Measurements from ENCODE around the gene ITPK1.
"Not testable (repeated sequence)": the region's sequence is repeated elsewhere in the genome, so short reads cannot be mapped to it uniquely, and the experiment has no call there.

Gene ITPK1

DNA sequence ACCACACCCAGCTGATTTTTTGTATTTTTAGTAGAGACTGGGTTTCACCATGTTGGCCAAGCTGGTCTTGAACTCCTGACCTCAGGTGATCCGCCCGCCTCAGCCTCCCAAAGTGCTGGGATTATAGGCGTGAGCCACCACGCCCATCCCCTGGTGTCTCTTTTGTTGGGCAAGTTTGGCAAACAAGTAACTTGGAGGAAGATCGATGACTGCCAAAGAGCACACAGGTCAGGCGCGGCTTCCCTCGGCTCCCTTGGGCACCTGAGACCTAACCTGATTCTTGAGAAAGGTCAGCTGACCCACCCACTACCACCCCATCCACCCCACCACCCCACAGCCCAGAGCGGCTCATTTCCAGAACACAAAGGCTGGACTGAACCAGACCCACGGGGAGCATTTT, 9.9 kb downstream of the ITPK1 start:
- not testable (repeated sequence) for DNase-seq (ENCODE audit: insufficient read length, low spot score); FAIRE-seq

DNA sequence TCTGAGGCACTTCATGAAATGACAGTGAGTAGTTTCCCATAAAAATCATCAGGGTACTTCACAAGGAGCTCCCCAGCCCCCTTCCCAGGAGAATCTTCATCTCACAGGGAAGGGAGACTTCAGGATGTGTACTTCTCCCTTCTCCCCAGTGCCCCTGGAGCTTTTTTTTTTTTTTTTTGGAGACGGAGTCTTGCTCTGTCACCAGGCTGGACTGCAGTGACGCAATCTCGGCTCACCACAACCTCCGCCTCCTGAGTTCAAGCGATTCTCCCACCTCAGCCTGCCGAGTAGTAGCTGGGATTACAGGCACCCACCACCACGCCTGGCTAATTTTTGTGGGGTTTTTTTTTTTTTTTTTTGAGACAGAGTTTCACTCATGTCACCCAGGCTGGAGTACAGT, 10.4 kb downstream of the ITPK1 start:
- no peak for DNase-seq (ENCODE audit: insufficient read length, low spot score)
- no peak for FAIRE-seq

DNA sequence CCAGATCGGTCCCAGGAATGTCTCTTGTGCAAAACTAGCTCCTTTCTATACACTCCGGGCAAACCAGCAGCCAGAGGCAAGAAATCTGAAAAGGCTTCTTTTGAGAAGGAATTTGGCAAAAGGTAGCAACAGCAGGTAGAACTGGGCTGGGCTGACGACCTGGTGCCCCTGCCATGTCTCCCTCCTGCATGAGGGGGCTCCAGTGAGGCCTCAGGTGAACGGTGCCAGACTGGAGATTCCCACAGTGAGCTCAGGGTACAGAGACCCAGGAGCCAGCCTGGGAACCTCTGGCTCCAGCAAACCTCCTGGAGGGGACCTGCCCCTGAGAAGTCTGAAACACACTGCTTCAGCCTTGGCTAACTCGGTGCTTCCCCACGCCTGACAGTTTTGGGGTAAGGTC, 10.8 kb downstream of the ITPK1 start:
- DNase-seq (ENCODE audit: insufficient read length, low spot score) (no peak), FAIRE-seq (no peak)

DNA sequence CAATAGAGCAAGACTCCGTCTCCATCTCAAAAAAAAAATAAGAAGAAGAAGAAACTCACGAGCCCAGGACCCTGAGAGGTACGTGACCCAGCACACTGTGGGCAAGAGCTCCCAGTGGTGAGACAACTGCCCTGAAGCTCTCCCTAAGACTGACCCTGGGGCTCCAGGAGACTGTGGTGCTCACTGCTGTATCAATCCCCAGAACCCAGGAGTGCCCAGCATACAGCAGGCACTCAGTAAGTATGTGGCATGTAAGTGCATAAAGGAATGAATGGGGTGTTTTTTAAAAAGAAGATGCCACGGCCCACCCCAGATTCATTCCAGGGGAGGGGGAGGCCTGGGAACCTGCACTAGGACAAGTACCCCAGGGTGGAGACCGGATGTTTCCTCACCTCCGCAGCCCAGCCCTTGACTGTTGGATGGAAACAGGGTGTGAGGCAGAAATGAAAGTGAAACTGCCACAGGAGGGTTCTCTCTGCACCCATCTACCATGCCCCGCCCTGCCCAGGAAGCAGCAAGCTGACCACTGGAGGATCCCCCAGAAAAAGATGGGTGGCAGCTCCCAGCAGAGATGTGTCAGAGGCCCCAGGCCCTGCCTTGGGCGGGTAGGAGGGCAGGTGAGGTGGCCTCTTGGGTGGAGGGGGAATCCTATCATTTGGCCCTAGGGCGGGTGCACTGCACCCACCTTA, 12.2 kb downstream of the ITPK1 start:
- peak; percentile 99 for FAIRE-seq
- DNase-seq (ENCODE audit: insufficient read length, low spot score): peak; percentile 91

DNA sequence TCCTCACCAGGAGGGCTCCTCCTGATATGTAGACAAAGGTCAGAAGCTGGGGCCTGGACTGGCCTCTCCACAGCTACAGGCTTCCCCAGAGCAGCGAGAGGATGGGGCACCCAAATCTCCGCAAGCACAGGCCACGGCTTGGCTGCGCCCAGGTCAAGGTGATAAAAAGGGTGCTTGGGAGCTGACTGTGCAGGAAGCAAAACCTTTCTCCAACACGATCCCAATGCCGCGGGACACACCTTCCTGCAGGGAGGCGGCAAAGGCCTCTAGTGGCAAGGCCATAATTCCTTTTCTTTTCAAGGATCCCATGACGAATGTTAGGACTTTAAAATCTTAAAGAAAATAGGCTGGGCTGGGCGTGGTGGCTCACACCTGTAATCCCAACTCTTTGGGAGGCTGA, 13.6 kb downstream of the ITPK1 start:
- FAIRE-seq (no peak), DNase-seq (ENCODE audit: insufficient read length, low spot score) (no peak)

DNA sequence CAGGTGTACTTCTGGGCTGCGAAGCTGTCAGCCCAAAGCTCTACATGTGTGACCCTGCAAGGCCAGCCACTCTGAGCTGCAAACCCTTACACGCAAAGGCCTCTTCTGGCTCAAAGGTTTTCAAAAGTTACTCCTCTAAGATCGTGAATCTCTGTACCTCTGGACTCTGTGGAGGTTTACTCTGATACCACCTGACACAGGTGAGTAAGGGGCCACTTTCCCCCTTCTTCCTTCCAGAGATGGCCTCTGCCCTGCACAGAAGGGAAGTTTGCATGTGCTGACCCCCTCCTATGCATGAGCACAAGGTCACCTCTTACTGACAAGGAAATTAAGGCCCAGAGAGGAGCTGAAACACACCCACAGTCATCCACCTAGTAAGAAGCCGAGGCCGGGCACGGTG, 14.5 kb downstream of the ITPK1 start:
- FAIRE-seq: no peak
- no peak for DNase-seq (ENCODE audit: insufficient read length, low spot score)

DNA sequence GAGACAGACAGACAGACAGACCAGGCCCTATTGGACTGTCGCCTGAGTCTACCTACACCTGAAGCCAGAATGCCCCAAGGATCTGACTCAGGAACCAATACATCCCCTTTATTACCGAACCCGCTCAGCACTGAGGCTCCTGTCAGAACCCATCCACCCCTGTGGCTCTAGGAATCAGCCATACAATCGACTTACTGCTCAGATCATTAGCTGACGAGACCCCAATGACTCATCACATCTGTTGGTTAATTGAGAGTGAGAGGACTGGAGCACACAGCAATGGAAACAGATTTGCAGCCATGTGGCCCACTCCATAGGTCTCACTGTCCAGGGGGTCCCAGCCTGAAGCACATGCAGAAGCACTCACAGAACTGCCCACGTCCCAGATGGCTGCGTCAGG, 15.2 kb downstream of the ITPK1 start:
- DNase-seq (ENCODE audit: insufficient read length, low spot score) (no peak), FAIRE-seq (no peak)

DNA sequence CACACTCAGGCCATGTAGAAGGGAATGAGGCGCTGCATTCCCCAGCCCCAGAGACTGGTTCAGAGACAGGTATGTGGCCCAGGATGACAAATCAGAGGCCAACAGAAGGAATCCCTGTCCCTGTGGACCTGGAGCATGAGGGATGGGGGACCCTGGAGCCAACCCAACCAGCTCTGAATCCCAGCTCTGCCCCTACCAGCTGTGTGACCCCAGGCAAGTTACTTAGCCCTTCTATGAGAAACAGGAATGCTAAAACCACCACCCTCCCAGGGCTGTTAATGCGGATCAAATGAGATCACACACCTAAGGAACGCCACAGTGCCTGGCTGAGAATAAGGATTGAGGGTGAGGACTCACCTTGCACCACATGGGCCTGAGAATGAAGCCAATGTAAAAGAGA, 15.6 kb downstream of the ITPK1 start:
- FAIRE-seq: no peak
- no peak for DNase-seq (ENCODE audit: insufficient read length, low spot score)

DNA sequence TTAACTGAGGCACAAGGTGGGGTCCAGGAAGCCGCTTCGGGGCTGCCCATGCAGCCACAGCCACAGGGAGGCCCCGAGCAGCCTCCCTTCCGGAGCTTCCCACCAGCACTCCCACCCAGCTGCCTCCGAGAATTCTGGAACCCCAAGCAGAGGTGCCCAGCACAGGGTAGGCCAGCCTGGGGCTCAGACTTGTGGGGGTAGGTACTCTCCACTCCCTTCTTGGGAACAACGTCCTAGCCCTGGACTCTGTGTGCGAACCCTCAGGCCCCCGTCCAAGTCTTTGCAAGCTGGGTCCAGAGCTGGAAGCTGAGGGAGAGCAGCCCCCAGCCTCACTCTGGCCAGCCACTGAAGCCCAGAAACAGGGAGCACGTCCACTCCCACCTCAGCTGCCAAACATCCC, 16.1 kb downstream of the ITPK1 start:
- DNase-seq (ENCODE audit: insufficient read length, low spot score): no peak
- FAIRE-seq: no peak

DNA sequence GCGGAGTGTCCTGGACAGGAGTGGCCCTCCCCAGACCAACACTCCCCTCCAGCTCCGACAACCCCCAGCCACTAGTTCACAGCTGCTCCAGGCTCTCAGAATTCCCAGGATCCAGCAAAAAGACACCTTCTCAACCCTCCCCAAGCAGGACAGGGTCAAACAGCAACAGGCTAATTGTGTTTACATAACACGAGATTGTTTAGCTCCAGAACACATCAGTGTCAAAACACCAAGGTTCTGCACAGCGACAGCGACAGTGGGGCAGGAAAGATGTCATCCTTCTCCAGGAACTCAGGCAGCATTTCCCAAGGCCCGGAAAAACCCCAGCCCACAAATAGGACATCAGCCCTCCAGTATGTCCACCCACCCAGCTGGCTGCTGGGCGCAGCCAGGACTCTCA, 16.5 kb downstream of the ITPK1 start:
- FAIRE-seq: no peak

DNA sequence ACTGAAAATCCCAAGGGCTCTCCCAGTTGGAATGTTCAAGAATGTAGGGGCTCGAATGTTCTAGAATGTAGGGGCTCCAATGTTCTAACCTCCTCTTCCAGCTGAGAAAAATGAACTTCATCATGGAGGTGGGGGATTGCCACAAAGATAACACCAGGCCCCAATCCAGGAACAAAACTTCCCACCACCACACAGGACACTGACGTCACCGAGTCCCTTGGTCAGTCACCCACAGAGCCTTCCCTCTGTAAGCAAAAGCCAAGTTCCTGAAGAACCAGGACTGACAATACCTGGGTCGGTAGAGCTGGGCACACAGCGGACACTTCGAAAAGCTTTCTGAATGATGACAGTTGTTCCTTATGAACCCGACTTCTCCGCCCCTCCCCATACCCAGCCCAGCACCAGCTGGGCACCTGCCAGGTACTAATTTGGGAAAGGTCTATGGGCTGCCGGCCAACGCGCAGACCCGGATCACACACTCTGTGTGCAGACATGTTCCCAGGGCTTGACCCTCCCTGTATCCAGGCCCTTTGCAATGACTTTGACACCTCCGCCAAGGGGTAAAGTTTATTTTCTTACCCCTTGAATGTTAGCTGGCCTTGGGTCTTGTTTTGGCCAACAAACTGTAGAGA, 18.9 kb downstream of the ITPK1 start:
- FAIRE-seq: no peak

More for the DNA sequence above, 16.5 kb downstream of the ITPK1 start:
- DNase-seq (ENCODE audit: insufficient read length, low spot score): no peak

DNA sequence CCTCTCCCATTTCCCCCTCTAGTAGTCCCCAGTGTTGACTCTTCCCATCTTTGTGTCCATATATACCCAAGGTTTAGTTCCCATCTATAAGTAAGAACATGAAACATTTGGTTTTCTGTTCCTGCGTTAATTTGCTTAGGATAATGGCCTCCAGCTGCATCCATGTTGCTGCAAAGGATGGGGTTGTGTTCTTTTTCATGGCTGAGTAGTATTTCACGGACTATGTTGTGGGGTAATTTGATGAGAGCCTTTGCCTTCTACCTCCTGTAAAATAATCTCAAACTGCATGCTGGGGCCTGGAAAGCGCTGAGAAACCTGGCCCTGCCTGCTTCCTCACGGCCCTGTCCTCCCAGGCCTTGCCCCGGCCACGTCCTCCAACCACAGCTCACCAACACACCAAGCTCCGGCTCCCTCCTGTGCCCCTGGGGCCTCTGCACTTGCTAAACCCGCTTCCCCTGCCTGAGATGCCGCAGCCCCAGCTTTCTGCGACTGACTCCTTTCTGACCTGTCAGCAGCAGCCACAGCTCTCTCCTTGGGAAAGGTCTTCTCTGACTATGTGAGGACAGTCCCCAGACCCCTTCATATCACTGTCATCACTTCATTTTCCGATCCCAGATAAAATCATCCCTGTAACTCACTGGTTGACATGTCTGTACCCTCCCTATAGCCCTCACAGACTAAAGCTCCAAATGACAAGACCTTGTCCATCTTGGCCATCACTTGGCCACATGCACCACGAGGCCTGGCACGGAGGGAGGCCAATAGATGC, 19.8 kb downstream of the ITPK1 start:
- FAIRE-seq: no peak

More for the DNA sequence above, 18.9 kb downstream of the ITPK1 start:
- no peak for DNase-seq (ENCODE audit: insufficient read length, low spot score)

DNA sequence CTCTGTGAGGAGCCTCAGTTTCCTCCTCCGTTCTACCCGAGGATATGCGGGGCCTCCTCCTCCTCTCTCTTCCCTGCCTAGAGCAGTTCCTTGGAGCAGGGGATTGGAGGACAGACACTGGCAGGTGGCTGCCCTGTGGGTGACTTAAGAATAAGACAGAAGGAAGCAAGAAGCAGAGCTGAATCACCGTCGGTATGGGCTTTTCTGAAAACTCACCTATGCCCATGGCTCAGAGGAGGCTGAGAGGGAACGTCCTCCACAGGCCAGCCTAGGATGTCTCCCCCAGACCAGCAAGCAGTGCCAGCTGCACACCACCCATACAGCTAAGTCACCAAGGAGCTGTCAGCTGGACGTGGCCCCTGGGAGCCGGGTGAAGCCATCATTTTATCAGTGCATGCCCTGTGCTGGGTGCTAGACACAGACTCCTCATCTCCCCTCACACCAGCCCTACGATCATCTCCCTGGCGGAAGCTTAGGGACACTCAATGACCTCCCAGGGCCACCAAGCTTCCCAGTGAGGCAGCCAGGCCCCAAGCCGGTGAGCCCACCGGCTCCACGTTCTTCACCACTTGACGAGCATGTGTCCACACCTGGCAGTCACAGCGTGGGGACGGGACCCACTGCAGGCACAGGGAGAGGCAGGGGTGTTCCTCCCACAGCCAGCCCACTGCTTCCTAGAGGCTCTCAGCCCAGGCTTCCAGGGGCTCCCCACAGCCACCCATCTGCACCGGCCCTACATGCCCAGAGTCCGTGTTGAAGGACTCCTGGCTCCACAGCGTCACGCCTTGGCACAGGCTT, 21.4 kb downstream of the ITPK1 start:
- no peak for DNase-seq (ENCODE audit: insufficient read length, low spot score)
- no peak for FAIRE-seq

More for the DNA sequence above, 19.8 kb downstream of the ITPK1 start:
- no peak for DNase-seq (ENCODE audit: insufficient read length, low spot score)

DNA sequence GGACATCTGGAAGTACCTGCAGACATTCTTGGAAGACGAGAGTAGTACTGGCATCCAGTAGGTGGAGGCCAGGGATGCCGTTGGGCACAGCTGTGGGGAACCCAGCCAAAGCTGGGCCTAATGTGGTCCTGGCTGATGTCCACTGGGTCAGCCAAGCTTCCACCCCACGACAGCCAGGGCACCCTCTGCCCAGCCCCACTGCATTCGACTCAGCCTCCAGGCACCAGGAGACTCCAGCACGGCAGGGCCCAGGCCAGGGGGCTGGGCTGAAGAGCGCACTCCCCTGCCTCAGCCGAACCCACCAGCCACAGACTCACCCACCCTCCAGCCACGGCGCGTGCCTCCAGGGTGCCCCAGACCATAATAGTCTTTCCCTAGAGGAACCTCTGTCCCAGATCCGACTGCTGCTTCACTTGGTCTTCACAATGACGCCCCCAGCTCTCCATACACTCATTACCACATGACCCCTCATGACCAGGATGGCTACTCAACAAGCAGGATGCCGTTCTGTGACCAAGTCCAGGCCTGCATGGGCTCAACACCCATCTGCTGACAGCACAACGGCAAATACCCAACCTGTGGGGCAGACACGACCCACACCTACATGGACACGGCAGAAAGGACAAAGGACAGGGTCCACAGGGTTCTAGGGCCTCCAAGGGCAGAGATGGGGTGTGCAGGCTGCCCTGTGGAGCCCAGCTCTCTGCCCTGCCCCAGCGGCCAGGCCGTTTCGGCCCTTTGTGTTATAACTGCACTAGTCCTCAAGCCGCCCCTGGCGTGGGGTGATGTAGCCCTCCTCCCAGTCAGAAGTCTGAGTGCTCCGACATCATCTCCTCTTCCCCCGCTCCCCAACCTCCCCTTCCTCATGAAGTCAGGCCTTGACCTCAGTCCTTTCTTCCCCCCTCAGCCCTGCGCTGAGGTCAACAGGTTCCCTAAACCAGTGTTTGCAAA, 22.8 kb downstream of the ITPK1 start:
- no peak for DNase-seq (ENCODE audit: insufficient read length, low spot score)
- FAIRE-seq: no peak

DNA sequence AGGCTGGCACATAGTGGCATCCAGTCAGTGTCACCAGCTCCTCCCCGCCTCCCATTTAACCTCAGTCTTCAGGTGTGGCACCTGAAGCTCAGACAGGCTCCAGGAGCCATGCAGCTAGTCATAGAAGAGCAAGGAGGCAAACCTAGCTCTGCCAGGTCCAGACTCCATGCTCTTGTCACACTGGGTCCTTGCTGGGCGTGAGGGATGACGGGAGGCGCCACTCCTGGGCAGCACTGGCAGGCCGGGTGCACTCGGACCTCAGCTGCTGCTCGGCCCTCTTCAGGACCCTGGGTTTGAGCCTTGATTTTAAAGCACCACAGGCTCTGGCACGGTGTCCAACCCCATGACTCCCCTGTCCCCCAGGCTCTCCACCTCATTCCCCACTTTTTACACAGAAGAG, 24.1 kb downstream of the ITPK1 start:
- DNase-seq (ENCODE audit: insufficient read length, low spot score): no peak
- FAIRE-seq: no peak

DNA sequence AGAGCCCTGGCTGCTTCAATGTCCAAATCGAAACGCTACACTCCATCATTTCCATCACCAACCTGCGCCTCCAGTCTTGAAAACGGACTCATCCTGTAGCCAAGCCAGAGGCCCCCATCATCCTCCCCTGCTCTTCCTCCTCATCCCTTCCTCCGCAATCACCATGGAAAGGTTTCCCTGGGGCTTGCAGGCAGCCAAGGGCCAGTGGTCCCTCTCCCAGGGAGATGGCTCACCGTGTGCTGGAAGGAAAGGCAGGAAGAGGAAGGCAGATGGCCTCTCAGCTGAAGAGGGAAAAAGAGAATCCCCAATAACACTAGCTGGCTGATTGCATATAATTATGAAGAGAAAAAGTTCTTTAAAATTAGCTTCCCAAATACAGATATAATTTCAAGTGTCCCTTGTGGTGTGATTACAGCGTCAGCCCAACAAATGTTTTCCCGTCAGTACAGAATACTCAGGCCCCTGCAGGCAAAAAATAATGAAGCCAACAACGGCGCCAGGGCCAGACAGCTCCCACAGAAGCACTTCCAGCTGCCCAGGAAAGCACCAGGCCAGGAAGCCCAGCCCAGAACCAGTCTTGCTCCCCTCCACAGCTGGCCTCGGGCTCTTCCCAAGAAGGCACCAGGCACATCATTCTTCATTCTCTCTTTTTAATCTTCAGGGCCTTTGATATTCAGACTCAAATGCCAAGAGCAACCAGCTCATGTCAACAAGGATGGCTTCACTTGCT, 24.7 kb downstream of the ITPK1 start:
- FAIRE-seq (no peak), DNase-seq (ENCODE audit: insufficient read length, low spot score) (no peak)

DNA sequence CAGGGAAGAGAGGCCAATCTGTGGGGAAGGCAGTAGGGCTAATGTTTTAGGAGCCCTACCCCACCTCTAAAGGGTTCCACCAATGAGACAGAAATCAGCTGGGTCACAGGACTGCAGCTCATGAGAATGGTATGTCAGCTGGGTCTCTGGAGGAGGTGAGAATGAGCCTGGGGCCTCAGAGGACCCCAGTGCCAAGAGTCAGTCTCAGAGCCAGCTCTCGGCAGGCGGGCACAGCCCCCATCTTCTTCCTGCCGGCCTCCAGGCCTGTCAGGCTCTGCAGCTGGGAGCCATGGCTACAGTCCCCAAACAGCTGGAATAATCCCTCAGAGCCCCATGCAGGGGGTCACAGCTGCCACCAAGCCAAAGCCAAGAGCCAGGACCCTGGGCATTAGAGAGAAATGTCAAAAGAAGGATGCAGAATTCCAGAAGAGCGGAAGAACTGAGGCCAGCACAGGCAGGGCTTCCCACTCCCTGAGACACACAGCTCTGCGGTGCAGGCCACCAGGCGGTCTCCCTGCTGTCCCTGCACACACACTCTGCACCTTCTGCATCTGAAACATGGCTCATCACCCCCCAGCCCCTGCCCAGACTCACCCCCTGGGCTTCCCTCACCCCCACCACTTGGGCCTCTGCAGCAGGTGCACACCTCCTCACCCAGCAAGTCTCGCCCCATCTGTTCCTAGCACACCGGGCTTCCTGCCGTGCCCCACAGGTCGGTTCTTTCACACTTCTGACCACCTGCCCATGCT, 26.0 kb downstream of the ITPK1 start:
- no peak for DNase-seq (ENCODE audit: insufficient read length, low spot score)
- FAIRE-seq: no peak

DNA sequence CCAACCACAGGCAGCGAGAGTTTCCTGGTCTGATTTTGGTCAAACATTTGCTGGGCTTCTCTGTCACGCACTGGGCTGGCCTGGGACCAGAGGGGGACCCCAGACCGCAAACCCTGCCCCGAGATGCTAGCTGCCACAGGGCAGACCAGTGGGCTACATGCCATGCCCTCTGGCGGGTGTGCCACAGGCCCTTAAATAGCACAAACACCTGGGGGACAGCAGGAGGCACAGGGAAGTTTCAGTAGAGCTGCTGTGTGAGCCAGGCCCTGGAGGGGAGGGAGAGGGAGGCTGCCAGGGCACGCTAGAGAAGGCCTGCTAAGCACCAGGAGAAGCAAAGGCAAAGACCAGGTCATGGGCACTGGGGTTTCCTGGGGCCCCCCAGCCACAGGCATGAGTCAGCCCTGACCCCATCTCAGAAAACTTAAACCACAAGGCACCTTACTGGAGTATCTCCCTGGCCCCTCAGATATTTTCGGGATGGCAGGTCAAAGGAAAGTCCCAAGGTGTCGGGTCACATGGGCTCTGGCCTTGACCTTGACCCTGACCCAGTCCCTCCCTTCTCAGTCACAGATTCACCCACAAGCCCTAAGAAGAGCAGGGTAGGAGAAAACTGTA, 29.2 kb downstream of the ITPK1 start:
- DNase-seq (ENCODE audit: insufficient read length, low spot score): peak; percentile 43

More for the DNA sequence above, 29.2 kb downstream of the ITPK1 start:
- FAIRE-seq: peak; percentile 73

All from GM19239 (cell line).